Measurements from ENCODE around the gene SBK2. TPM values are rescaled to one million over a fixed set of nuclear protein-coding genes. Genes with fewer than 3 reads are reported as not detected.
A peak's percentile ranks its signal among the peaks of the same experiment; 100 is the strongest.

The SBK2 gene
- polyA plus RNA-seq, 1 of the 3 experiments (the other 2 are of a cell fraction) = 0.20 TPM

- H3K36me3 ChIP-seq (replicated peaks in 1 of 2; ENCODE audit: control insufficient read depth in 1 of 2, insufficient read depth in 2 of 2, low read length in 1 of 2) = peaks cover 0 to 7% of the 10 kb centered on the region in 2 experiments
- CTCF ChIA-PET = interaction anchor here (1.1 to 15.1 kb wide), 5 partner anchors 13 to 149 kb away, joined by 3 to 162 read pairs (median 6); no protein-coding TSS in a partner anchor
- DNase-seq = no peak
These were observed 53.0 kb downstream of the SBK2 start for GRCh38 chr19:55483706-55484592.

DNA sequence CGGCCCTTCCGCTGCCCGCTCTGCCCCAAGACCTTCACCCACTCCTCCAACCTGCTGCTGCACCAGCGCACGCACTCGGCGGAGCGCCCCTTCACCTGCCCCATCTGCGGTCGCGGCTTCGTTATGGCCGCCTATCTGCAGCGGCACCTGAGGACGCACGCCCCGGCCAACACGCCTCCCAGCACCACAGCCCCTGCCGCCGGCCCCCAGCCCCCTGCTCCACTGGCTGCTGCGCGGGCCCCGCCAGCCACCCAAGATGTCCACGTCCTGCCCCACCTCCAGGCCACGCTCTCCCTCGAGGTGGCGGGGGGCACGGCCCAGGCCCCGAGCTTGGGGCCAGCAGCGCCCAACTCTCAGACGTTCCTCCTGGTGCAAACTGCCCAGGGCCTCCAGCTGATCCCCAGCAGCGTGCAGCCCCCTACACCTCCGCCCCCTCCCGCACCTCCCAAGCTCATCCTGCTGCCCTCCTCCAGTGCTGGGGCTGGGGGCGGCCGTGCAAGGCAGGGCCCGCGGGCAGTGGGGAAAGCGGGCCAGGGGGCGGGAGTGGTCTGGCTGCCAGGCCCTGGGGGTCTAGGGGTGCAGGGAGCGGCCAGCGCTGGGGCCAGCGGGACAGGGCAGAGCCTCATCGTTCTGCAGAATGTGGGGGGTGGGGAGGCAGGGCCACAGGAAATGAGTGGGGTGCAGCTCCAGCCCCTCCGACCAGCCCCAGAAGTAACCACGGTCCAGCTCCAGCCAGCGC lies 53.8 kb downstream of the SBK2 start:
- peaks cover 31 to 37% of the 10 kb centered on the region in 2 experiments; a peak in 3 of 4 replicates for H3K4me1 ChIP-seq (ENCODE audit: control insufficient read depth in 1 of 2, insufficient read depth in 2 of 2, low read depth in 1 of 2, low read length in 1 of 2)
- peaks cover 35% of the 10 kb centered on the region for H3K79me2 ChIP-seq (ENCODE audit: insufficient read depth)
- no peak for DNase-seq
- H3F3A ChIP-seq (replicated peaks; ENCODE audit: insufficient read depth) = peaks cover 29% of the 10 kb centered on the region
- no peaks in the 10 kb centered on the region for H3K9me3 ChIP-seq
- H4K20me1 ChIP-seq (ENCODE audit: insufficient read depth) = no peaks in the 10 kb centered on the region
- H3K27ac ChIP-seq (ENCODE audit: low read depth in 2 of 2, low read length in 1 of 2) = no peak overlapping the region
- no peak overlapping the region for H2AFZ ChIP-seq (ENCODE audit: low read depth)
- WGBS (ENCODE audit: low lambda C conversion rate) = 95% methylated on average over 37 of the region's 47 CpGs
- ChIA-PET CTCF (interaction anchor here (1.1 to 15.1 kb wide), 4 partner anchors 15 to 150 kb away, joined by 3 to 162 read pairs (median 26); no protein-coding TSS in a partner anchor), POLR2A (interaction anchor here (0.7 kb wide), 1 partner anchor 15 kb away, joined by 4 read pairs; no protein-coding TSS in a partner anchor)
- H3K36me3 ChIP-seq (replicated peaks in 1 of 2; ENCODE audit: control insufficient read depth in 1 of 2, insufficient read depth in 2 of 2, low read length in 1 of 2) = peaks cover 0 to 7% of the 10 kb centered on the region in 2 experiments
- no peak overlapping the region for H3K4me2 ChIP-seq
- H3K27me3 ChIP-seq (ENCODE audit: insufficient read depth) = no peaks in the 10 kb centered on the region
- H3K4me3 ChIP-seq (ENCODE audit: low read depth in 2 of 2, low read length in 1 of 2) = no peak overlapping the region
- no peak for TF ChIP-seq RXRA (IDR thresholded peaks at IDR 0.05; ENCODE audit: borderline replicate concordance, low read depth)
- no peak for TF ChIP-seq SMC3 (IDR thresholded peaks at IDR 0.05; ENCODE audit: low read depth, low read length)
- TF ChIP-seq TAF1 (IDR thresholded peaks at IDR 0.05; ENCODE audit: borderline replicate concordance, low read depth, low read length) = no peak
- TF ChIP-seq, protein P1, sequence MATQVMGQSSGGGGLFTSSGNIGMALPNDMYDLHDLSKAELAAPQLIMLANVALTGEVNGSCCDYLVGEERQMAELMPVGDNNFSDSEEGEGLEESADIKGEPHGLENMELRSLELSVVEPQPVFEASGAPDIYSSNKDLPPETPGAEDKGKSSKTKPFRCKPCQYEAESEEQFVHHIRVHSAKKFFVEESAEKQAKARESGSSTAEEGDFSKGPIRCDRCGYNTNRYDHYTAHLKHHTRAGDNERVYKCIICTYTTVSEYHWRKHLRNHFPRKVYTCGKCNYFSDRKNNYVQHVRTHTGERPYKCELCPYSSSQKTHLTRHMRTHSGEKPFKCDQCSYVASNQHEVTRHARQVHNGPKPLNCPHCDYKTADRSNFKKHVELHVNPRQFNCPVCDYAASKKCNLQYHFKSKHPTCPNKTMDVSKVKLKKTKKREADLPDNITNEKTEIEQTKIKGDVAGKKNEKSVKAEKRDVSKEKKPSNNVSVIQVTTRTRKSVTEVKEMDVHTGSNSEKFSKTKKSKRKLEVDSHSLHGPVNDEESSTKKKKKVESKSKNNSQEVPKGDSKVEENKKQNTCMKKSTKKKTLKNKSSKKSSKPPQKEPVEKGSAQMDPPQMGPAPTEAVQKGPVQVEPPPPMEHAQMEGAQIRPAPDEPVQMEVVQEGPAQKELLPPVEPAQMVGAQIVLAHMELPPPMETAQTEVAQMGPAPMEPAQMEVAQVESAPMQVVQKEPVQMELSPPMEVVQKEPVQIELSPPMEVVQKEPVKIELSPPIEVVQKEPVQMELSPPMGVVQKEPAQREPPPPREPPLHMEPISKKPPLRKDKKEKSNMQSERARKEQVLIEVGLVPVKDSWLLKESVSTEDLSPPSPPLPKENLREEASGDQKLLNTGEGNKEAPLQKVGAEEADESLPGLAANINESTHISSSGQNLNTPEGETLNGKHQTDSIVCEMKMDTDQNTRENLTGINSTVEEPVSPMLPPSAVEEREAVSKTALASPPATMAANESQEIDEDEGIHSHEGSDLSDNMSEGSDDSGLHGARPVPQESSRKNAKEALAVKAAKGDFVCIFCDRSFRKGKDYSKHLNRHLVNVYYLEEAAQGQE (IDR thresholded peaks at IDR 0.05; ENCODE audit: low read depth, low read length) = no peak
- no peak for TF ChIP-seq JUND (IDR thresholded peaks at IDR 0.05)
- no peak overlapping the region for H3K9ac ChIP-seq
- no peaks in the 10 kb centered on the region for H3K9me2 ChIP-seq

More at GRCh38 chr19:55483706-55484592, 53.0 kb downstream of the SBK2 start:
- no peak for TF ChIP-seq MEF2A (IDR thresholded peaks at IDR 0.05; ENCODE audit: borderline replicate concordance, low read depth)
- TF ChIP-seq SIN3A (IDR thresholded peaks at IDR 0.05; ENCODE audit: borderline replicate concordance, low read depth, low read length) = no peak
- TF ChIP-seq RFX5 (IDR thresholded peaks at IDR 0.05; ENCODE audit: low read length) = no peak
- no peak for TF ChIP-seq ELF1 (IDR thresholded peaks at IDR 0.05)
- TF ChIP-seq, protein P2, sequence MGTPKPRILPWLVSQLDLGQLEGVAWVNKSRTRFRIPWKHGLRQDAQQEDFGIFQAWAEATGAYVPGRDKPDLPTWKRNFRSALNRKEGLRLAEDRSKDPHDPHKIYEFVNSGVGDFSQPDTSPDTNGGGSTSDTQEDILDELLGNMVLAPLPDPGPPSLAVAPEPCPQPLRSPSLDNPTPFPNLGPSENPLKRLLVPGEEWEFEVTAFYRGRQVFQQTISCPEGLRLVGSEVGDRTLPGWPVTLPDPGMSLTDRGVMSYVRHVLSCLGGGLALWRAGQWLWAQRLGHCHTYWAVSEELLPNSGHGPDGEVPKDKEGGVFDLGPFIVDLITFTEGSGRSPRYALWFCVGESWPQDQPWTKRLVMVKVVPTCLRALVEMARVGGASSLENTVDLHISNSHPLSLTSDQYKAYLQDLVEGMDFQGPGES (IDR thresholded peaks at IDR 0.05; ENCODE audit: low read depth, low read length) = no peak
- no peak for TF ChIP-seq TEAD4 (IDR thresholded peaks at IDR 0.05; ENCODE audit: borderline replicate concordance, insufficient read depth)
- TF ChIP-seq FOXJ3 (CRISPR knock-in tag; IDR thresholded peaks at IDR 0.05) = no peak
- no peak for TF ChIP-seq GABPA (IDR thresholded peaks at IDR 0.05; ENCODE audit: low read depth)
- no peak for TF ChIP-seq MXI1 (IDR thresholded peaks at IDR 0.05; ENCODE audit: low read depth, low read length)
- Histone ChIP-seq H3K27ac (ENCODE audit: low read depth in 2 of 2, low read length in 1 of 2) (peak overlapping the region; percentile 95 to 97), H2AFZ (ENCODE audit: low read depth) (no peak overlapping the region), H3F3A (replicated peaks; ENCODE audit: insufficient read depth) (peaks cover 29% of the 10 kb centered on the region), H3K79me2 (ENCODE audit: insufficient read depth) (peaks cover 27% of the 10 kb centered on the region), H3K9ac (peak overlapping the region; percentile 86), H3K4me1 (ENCODE audit: control insufficient read depth in 1 of 2, insufficient read depth in 2 of 2, low read depth in 1 of 2, low read length in 1 of 2) (peaks cover 30 to 38% of the 10 kb centered on the region in 2 experiments; a peak in 3 of 4 replicates), H3K27me3 (ENCODE audit: insufficient read depth) (no peaks in the 10 kb centered on the region), H3K9me2 (no peaks in the 10 kb centered on the region), H4K20me1 (ENCODE audit: insufficient read depth) (no peaks in the 10 kb centered on the region), H3K4me3 (ENCODE audit: low read depth in 2 of 2, low read length in 1 of 2) (peak overlapping the region; percentile 69 to 80), H3K4me2 (peak overlapping the region; percentile 91), H3K9me3 (no peaks in the 10 kb centered on the region)
- POLR2A ChIA-PET = interaction anchor here (1.2 to 2.3 kb wide), 2 partner anchors 8 to 20 kb away, joined by 8 to 15 read pairs; partner anchors contain the start of gene ZNF628
- 90% methylated on average over 18 of the region's 46 CpGs for WGBS (ENCODE audit: low lambda C conversion rate)
